ENCODE data around the gene TPO.
"Not testable (repeated sequence)": the region's sequence is repeated elsewhere in the genome, so short reads cannot be mapped to it uniquely, and the experiment has no call there.

Gene TPO
- 0 to 0.24 reads per million in 2 experiments for total RNA-seq

DNA sequence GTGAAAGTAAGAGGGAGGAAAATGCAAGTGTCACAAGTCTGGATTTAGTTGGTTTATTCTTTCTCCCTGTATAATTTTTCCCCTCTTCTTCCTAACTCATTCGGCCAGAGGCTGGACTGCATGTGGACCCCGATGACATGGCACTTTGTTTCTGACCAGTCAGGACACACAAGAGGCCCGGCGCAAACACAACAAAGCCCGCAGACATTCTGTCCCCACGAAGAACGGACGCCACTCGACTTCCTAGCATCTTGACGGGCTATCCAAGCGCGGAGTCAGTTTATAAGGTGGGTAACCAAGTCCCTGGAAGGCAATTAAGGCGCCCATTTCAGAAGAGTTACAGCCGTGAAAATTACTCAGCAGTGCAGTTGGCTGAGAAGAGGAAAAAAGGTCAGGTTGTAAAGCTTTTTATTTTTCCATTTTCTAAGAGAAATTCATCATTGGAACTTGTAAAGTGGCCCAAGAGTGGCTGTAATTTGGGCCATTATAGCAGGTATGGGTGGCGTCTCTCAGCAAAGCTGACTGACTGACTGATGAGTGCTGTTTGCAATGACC, at the start of gene TPO:
Gene TPO (plus strand): TSS at position 308 of the 555 bp plus-strand sequence. CDS start 946 bp downstream, outside the sequence.
- DNase-seq (ENCODE audit: low read depth), result no peak

DNA sequence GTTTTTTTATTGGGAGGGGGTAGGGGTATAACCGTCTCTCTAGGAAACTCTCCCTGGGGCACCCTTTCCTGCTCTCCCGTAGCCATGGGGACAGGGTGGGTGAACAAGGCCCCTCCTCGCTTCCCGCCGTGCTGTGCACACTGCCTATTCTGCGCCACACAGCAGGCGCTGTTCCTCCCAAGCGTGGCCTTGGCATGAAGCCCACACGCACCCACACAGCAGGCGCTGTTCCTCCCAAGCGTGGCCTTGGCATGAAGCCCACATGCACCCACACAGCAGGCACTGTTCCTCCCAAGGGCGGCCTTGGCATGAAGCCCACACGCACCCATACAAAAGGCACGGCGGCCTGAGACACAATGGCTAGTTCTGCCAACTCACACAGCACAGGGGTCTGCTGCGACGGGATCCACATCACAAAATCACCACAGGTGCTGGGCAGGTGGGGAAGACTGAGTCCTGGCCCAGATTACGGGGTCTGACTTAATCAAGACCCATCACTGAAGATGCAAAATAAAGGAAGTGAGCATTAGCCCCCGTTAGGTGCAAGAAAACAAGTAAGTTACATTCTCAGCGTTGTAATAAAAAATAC, 46.6 kb upstream of the TPO start:
- DNase-seq (ENCODE audit: low read depth), result no peak

DNA sequence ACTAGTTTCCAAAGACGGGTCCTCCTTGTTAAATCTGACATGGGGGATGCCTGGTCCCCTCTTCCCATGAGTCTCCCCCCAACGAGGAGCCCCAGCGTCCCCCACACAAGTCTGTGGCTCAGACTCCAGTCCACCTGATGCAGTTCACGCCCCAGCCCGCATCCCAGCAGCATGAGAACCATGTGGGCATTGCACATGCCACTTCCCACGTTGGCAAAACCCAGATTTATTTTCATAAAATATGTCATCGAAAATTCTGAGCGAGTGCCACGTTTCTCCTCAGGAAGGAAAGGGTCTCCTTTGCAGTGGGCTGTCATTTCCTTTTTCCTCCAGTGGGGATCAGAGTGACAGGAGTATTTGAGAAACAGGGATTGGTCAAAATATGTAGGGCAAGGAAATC, 45.7 kb upstream of the TPO start:
- no peak for DNase-seq (ENCODE audit: low read depth)

DNA sequence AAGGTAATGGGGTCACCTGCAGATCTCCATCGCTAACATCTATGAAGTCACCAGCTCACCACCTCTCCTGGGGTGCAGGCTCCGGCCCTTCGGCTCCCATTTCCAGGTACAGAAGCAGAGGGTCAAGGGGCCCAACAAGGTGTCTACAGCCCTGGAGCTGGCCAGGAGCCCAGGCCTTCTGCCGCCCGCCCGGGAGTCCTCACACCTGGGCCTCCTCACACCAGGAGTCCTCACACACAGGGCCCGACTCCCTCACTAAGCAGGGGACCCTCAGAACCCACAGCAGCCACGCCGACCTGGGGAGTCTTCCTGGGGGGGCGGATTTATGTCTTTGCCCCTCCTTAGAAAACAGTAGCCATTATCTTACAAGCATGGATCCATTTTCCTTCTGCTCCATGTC, 43.4 kb upstream of the TPO start:
- DNase-seq (ENCODE audit: low read depth), result no peak

DNA sequence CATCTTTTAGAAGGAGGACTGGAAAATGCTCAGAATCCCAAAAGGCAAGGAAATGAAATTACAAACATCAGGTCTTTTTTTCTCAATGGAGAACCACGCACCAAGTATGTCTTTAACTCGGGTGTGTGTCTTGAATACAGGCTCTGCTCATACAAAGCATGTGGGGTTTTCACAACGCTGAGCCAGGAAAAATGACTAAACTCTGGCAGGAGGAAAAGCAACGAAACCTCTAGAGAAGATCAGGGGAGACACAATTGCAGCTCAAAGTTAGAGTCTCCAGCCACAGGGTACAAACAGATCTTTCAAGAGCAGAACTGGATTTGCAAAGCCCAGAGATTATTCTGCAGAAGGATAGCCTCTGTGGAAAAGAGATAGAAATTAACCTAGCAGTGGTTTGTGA, 42.8 kb upstream of the TPO start:
- no peak for DNase-seq (ENCODE audit: low read depth)

DNA sequence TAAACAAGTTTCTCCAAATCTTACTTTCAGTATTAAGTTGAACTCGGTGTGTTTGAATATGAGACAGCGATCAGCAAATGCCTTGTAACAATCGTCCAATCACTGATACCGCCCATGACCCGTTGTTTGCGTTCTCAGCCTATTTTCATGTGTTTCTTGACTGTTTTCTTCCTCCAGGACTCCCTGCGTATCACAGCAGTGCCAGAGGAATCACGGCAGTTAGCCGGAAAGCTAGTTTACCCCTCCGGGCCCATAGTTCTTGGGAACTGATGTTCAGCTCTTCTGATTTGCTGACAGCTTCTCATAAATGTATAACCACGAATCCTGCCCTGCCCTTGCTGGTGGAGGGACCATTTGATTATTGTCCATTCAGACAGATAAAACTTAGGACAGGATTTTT, 42.2 kb upstream of the TPO start:
- DNase-seq (ENCODE audit: low read depth), result no peak

DNA sequence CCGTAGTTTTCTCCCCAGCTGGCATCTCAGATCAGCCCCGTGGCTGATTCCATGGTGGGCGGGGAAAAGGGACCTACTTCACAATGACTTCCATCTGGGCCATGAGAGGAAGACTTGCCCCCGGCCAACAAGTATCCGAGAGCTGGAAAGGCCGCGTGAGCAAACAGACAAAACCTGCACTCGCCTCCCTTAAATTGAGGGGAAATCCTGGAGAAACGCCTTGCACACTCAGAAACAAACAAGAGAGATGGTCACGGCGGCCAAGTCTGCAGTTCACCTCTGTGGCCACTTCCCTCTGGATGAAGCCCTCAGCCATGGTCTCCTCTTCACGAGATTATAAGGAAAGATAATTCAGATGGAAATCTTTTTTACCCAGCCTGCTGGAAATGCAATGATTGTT, 39.4 kb upstream of the TPO start:
- no peak for DNase-seq (ENCODE audit: low read depth)

DNA sequence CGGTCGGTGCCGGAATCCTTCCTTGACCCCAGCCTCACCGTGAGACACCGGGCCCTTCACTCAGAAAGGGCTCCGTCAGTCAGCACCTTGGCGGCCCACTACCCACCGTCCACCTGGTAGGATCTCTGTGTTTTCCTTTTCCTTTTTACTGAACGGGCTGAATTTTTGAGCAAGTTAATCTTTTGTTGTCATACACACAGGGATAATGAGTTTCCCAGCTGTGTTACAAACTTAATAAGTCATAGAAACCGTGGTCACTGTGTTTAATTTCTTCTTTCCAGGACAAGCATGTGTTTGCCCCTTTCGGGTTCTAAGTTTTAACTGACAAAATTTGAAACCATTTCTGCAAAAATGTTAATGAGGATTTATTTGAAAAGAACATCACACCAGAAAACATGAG, 39.0 kb upstream of the TPO start:
- no peak for DNase-seq (ENCODE audit: low read depth)

DNA sequence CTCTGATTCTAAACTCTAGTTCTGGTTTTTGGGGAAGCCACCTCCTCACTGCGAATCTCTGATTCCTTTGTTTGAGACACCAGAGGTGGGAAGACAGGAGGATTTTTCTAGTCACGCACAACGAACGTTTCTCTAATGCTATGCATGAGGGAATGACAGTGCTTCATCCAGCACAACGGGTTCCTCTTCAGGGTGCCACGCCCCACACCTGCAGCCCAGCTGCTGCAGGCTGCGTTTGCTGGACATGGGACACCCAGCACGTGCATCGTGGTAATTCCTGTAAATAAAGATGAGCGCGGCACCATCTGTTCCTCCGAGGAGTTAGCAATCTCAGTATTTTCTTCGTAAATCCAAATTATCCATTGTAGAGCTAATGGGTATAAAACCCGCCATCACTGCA, 37.5 kb upstream of the TPO start:
- DNase-seq (ENCODE audit: low read depth), result no peak

DNA sequence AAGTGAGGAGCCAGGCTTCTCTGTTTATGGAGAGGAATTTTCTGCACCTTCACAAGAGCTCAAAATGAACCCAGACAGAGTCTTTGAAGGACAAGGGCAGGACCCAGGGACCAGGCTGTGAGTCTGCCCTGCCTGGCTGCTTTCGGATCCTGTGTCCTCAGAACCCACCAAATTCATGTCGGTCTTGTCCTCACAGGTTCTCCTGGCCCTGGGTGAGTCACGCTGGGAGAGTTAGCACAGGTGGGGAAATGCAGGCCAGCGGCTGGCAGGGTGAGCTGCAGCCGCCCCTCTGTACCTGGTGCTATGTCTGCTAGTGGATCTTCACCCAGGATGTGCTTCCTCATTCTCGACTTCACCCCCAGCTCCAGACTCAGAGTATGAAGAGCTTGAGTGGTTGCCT, 35.8 kb upstream of the TPO start:
- no peak for DNase-seq (ENCODE audit: low read depth)

DNA sequence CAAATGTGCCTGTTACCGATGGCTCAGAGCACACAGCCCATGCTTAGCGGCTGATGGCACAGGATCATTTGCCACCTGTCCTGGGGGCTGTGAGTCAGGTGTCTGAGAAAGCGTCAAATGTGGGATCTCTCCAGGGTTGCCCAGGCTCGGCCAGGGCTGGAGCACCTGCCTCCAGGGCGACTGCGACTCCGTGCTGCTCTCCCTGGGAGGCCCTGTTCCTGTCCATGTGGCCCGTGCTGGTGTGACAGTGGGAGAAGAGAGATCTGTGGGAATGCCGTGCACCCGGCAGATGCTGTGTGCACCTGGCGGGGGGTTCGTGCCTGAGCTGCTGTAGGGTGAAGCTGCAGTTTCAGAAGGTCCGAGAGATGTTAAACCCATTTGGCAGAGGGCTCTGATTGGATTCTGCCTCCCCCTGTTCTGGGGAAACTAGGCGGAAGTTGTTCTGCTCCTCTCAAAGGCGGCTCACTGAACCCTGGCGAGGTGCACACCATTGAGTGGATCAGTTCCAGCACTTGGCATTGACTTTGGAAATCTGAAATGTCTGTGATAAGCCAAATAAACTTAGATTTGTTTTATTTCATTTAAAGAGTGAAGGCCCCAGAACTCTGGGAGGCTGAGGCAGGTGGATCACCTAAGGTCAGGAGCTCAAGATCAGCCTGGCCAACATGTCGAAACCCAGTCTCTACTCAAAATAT, 34.7 kb upstream of the TPO start:
- no peak for DNase-seq (ENCODE audit: low read depth)

DNA sequence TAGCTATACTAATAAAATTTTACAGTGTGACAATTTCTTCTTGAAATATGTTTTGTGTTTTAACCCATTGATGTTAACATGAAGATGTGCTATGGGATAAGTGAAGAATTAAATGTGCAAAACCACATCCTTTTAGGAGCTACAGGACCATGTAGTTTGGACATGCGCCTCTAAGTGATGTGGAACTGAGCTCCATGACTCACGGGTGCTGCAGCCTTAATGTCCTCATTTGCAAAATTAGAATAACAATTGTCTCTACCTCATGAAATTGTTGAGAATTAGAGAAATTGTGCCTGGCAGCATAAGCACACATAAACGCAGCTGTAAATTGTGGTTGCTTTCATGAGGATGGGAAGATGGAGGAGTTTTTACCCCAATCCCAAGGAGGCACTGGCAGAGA, 31.6 kb upstream of the TPO start:
- no peak for DNase-seq (ENCODE audit: low read depth)

DNA sequence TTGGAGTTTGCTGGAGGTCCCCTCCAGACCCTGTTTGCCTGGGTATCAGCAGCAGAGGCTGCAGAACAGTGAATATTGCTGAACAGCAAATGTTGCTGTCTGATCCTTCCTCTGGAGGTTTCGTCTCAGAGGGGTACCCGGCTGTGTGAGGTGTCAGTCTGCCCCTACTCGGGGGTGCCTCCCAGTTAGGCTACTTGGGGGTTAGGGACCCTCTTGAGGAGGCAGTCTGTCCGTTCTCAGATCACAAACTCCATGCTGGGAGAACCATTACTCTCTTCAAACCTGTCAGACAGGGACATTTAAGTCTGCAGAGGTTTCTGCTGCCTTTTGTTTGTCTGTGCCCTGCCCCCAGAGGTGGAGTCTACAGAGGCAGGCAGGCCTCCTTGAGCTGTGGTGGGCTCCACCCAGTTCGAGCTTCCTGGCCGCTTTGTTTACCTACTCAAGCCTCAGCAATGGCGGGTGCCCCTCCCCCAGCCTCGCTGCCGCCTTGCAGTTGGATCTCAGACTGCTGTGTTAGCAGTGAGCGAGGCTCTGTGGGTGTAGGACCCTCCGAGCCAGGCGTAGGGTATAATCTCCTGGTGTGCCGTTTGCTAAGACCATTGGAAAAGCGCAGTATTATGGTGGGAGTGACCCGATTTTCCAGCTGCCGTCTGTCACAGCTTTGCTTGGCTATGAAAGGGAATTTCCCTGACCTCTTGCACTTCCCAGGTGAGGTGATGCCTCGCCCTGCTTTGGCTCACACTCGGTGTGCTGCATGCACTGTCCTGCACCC, 25.1 kb upstream of the TPO start:
- not testable (repeated sequence) for DNase-seq (ENCODE audit: low read depth)

DNA sequence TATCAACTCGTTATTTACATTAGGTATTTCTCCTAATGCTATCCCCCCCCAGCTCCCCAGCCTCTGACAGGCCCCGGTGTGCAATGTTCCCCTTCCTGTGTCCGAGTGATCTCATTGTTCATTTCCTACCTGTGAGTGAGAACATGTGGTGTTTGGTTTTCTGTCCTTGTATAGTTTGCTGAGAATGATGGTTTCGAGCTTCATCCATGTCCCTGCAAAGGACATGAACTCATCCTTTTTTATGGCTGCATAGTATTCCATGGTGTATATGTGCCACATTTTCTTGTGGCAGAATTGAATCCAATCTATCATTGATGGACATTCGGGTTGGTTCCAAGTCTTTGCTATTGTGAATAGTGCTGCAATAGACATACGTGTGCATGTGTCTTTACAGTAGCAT, 23.1 kb upstream of the TPO start:
- not testable (repeated sequence) for DNase-seq (ENCODE audit: low read depth)

DNA sequence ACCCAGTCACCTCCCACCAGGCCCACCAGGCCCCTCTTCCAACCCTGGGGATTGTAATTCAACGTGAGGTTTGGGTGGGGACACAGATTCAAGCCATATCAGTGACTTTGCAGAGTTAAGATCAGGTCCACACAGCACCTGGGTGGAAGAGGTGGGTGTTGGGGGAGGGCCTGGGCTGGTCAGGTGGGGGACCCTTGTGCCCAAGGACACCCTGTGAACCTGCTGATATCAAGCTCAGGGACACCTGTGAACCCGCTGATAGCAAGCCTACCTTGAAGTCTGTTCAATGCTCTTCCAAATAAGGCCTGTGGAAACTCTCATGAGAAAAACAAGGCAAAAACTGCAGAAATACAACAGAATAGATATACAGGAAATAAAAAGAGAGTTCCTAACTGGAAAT, 19.9 kb upstream of the TPO start:
- no peak for DNase-seq (ENCODE audit: low read depth)

DNA sequence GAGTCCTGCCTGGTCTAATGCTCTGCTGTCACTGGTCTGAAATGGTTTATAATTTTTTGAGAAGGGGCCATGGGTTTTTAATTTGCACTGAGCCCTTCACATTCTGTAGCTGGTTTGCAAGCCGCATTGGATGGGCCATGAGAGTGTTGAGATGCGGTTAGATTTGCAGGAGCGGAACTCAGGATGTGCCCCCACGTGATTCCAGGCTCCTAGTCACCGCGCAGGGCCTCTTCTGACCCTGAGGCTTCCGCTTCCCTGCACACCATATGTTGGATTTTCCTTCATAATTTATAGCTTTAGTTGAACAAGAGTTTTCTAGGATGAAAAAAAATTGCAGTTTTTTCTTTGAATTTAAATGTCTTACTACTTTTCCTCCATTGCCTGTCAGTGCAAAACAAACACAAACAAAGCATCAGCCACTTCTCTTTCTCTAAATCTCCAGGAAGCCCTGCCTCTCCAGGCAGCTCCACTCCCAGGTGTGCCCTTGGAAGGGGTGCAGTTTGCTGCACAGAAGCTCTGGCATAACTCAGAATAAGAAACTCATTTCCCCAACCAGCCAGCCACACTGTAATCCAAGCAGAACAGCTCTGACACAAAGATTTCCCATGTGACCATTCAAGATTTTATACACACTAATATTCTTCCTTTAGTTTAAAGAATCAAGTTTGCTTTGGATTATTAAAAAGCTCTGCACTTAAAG, 18.4 kb upstream of the TPO start:
- no peak for DNase-seq (ENCODE audit: low read depth)

DNA sequence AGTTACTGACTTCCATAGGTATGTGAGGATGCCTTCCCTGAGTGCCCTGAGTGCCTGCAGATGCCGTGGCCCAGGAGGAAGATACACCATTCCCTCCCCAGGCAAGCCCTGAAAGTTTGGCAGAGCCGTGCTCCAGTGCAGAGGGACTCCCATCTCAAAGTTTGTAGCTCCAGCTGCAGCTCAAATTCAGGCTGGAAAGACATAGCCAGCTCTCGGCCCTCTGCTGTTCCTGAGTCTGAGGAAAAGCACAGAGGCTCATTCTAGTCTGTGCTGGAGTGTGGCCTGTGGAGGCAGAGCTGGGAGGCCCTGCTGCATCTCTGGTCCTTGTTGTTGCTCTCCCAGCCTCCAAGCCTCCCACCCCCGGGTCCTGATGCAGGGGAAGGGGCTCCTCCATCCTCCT, 15.9 kb upstream of the TPO start:
- no peak for DNase-seq (ENCODE audit: low read depth)

DNA sequence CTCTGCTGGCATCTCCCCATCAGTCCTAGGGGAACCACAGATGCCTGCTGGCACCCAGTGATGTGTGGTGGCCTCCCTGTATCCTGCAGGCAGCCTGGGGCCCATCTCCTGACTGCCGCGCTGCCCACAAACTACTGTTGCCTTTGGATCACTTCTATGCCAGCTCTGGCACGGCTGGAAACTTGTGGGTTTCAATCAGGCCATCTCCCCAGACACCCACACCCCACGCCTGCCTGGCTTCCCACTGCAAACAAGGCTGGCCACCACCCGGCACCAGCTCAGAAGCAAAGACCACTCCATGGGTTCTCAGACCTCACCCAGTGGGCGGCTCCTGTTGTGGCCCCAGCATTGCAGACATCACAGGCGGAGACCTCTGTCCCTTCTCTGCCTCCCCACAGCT, 15.1 kb upstream of the TPO start:
- no peak for DNase-seq (ENCODE audit: low read depth)

DNA sequence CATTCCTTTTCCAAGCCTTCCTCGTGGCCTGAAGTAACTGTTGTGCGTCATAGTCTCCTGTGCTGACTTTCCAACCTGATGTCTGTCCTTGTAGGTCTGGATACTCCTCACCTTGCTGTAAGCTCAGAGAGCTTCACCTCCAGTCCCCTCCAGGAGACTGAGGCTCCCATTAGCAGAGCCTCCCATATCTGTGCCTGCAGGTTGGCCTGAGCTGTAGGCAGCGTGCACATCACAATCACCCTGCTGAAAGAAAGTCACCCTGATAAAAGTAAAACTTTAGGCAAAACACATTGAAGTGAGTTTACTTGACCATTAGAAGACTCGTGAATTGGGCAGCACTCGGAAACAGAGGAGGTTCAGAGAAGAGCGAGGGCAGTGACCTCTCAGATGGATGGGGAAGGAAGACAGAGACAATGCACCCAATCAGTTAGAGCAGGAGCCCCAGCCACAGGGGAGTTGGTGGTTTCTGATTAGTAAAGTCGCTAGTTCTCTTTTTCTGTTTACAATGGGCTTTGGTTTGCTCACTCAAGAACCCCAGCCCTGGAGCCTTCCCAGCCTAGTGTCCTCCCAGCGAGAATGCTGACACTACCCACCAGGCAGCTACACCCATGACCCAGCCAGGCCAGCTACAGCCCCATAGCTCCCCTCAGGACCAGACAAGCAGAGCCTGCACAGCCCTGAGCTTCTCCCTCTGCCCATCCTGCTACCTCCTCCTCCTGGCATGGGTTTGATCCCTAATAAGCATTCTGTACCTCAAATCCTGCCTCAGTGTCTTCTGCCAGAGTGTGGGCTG, 12.1 kb upstream of the TPO start:
- no peak for DNase-seq (ENCODE audit: low read depth)

DNA sequence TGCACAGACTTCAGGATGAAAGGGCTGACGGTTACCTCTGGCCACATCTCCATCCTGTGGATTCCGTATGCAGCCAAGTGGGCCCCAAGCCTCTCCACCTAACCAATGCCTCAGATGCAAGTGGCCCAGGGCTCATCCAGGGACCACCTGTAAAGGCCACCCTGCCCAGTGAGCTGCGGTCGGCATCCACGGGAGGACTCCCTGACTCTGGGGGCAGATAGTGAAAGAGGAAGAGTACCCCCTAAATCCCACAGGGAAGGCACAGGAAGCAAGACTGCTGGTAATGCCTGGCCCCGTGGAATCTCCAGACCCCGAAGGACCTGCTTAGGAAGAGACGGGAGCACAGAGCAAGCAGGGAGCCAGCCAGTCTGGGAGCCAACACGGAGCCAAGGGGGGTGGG, 11.2 kb upstream of the TPO start:
- DNase-seq (ENCODE audit: low read depth), result no peak

DNA sequence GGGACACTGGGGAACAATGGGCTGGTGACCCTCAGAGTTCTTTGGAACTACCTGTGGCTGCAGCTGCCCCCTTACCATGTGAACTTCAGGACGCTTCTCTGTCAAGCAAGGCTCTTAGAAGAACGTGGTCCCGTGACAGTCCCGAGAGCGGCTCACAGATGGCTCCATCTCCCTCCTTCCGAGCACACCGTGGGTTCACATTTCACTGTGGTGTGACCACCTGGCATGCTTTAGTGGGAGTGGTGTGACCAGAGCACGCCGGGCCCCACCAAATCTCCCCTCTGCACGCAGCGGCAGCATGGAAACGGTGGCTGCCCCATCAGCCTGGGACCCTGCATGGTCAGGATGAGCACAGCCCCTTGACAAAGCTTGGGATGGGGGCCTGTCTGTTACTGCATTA, 9.7 kb upstream of the TPO start:
- DNase-seq (ENCODE audit: low read depth), result no peak

DNA sequence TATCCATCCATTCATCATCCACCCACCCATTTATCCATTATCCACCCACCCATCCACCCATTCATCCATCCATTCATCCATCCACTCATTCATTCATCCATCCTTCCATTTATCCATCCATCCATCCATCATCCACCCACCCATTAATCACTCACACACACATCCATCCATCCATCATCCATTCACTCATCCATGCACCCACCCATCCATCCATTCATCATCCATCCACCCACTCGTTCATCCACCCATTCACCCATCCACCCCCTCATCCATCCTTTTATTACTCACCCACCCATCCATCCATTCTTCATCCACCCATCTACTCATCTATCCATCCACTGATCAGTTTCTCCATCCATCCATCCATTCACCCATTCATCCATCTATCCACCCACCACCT, 8.1 kb upstream of the TPO start:
- no peak for DNase-seq (ENCODE audit: low read depth)
